NCI-H345 (cell line): ENCODE data around the gene PLCG1.
"Not testable (repeated sequence)": the region's sequence is repeated elsewhere in the genome, so short reads cannot be mapped to it uniquely, and the experiment has no call there.

Source experiments
- DNase-seq: peaks from one replicate; lab custom pipeline; 2025; lab: John Stamatoyannopoulos, UW

The PLCG1 gene

GRCh38 chr20:41136680-41137613 is at the start of gene PLCG1:
Gene PLCG1, plus strand, starts transcription at chr20:41137543. Its CDS starts 99 bp downstream, at chr20:41137642.
- DNase-seq = peak; percentile 94

- DNase-seq = peak; percentile 22
Measured at GRCh38 chr20:41087777-41088176, 49.6 kb upstream of the PLCG1 start.

- DNase-seq = no peak
Measured at GRCh38 chr20:41089555-41089954, 47.8 kb upstream of the PLCG1 start.

GRCh38 chr20:41091927-41092326 is 45.4 kb upstream of the PLCG1 start:
- no peak for DNase-seq

- DNase-seq = no peak
Measured at GRCh38 chr20:41094353-41095055, 42.8 kb upstream of the PLCG1 start.

- DNase-seq = peak; percentile 61
Measured at GRCh38 chr20:41095110-41095969, 42.0 kb upstream of the PLCG1 start.

- no peak for DNase-seq
Measured at GRCh38 chr20:41098703-41099250, 38.6 kb upstream of the PLCG1 start.

- DNase-seq = no peak
Measured at GRCh38 chr20:41100001-41100480, 37.3 kb upstream of the PLCG1 start.

- no peak for DNase-seq
Measured at GRCh38 chr20:41101660-41102059, 35.7 kb upstream of the PLCG1 start.

- DNase-seq = no peak
Measured at GRCh38 chr20:41108531-41108930, 28.8 kb upstream of the PLCG1 start.

- DNase-seq = no peak
Measured at GRCh38 chr20:41110012-41110411, 27.3 kb upstream of the PLCG1 start.

- DNase-seq = no peak
Measured at GRCh38 chr20:41110930-41111577, 26.3 kb upstream of the PLCG1 start.

GRCh38 chr20:41111578-41111951 is 25.8 kb upstream of the PLCG1 start:
- DNase-seq = no peak

GRCh38 chr20:41116282-41116956 is 20.9 kb upstream of the PLCG1 start:
- DNase-seq = no peak

- DNase-seq = not testable (repeated sequence)
Measured at GRCh38 chr20:41118159-41118558, 19.2 kb upstream of the PLCG1 start.

GRCh38 chr20:41118632-41119031 is 18.7 kb upstream of the PLCG1 start:
- no peak for DNase-seq

GRCh38 chr20:41119614-41120561 is 17.5 kb upstream of the PLCG1 start:
- peak; percentile 27 for DNase-seq

- DNase-seq = no peak
Measured at GRCh38 chr20:41121399-41121798, 15.9 kb upstream of the PLCG1 start.

- DNase-seq = no peak
Measured at GRCh38 chr20:41123631-41124030, 13.7 kb upstream of the PLCG1 start.
